ENCODE data around the gene CYBB. TPM values are rescaled to one million over a fixed set of nuclear protein-coding genes. Genes with fewer than 3 reads are reported as not detected.
"Not testable (repeated sequence)": the region's sequence is repeated elsewhere in the genome, so short reads cannot be mapped to it uniquely, and the experiment has no call there.

CYBB gene
- total RNA-seq, 1 donor from 2014 or later: not detected

GRCh38 chrX:37765507-37765906 lies 14.4 kb upstream of the CYBB start:
- H3K4me3 ChIP-seq (ENCODE audit: low read depth, low read length): no peak overlapping the region
- TF ChIP-seq, protein P1, sequence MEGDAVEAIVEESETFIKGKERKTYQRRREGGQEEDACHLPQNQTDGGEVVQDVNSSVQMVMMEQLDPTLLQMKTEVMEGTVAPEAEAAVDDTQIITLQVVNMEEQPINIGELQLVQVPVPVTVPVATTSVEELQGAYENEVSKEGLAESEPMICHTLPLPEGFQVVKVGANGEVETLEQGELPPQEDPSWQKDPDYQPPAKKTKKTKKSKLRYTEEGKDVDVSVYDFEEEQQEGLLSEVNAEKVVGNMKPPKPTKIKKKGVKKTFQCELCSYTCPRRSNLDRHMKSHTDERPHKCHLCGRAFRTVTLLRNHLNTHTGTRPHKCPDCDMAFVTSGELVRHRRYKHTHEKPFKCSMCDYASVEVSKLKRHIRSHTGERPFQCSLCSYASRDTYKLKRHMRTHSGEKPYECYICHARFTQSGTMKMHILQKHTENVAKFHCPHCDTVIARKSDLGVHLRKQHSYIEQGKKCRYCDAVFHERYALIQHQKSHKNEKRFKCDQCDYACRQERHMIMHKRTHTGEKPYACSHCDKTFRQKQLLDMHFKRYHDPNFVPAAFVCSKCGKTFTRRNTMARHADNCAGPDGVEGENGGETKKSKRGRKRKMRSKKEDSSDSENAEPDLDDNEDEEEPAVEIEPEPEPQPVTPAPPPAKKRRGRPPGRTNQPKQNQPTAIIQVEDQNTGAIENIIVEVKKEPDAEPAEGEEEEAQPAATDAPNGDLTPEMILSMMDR (conservative IDR thresholded peaks at IDR 0.05; ENCODE audit: low read depth, low read length): no peak
- no peak for DNase-seq (ENCODE audit: low read depth)

DNA sequence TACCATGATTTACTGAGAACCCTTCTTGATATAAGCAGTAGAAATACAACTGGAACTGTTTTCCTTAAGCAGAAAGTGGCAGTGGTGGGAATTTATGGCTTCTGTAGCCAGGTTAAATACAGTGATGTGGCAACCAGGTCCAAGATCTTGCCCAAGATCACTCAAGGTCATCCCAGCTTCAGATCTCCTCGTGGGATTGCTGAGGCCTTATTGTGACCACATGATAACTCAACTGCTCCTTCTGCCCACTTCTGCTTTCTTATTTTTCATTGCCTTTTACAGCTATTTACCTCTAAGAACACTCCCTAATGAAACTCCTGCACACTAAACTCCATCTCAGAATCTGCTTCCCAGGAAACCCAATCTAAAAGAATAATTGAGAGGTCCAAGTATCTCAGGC lies 12.4 kb upstream of the CYBB start:
- TF ChIP-seq, protein P1 (conservative IDR thresholded peaks at IDR 0.05; ENCODE audit: low read depth, low read length): no peak
- DNase-seq (ENCODE audit: low read depth): no peak
- H3K4me3 ChIP-seq (ENCODE audit: low read depth, low read length): no peak overlapping the region

DNA sequence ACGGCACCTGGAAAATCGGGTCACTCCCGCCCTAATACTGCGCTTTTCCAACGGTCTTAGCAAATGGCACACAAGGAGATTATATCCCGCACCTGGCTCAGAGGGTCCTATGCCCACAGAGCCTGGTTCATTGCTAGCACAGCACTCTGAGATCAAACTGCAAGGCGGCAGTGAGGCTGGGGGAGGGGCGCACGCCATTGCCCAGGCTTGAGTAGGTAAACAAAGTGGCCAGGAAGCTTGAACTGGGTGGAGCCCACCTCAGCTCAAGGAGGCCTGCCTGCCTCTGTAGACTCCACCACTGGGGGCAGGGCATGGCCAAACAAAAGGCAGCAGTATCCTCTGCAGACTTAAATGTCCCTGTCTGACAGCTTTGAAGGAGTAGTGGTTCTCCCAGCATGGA lies 11.0 kb upstream of the CYBB start:
- DNase-seq (ENCODE audit: low read depth); H3K4me3 ChIP-seq (ENCODE audit: low read depth, low read length): not testable (repeated sequence)

DNA sequence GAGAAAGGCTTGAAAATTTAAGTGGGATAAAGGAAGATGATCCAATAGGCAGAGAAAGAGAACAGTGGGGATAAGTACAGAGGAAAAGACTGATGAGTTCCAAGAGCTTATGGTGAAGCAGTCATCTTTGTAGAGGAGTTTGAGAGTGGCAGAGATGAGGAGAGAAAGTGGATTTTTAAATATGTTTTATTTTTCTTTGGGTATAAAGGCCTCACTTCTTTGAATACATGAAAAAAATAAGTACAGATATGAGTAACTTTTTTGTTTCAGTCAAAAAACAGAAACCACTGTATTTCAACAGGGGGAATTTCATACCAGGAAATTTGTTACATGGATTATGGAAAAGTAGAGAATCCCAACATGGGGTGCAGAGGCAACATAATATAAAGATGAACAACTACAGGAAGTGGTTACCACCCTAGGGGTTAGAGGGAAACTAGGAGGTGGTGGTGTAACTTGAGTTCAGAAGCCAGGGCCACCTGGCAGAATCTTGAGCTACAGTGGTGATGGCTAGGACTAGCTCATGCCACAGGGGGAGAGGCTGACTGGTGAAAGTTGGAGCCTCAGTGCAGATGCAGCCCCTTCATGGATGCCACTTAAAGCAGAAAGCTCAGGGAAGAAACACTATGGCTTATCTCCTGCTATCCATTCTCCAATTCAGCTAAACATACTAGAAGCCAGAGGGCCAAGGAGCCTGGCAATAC lies 3.4 kb upstream of the CYBB start:
- TF ChIP-seq, protein P1 (conservative IDR thresholded peaks at IDR 0.05; ENCODE audit: low read depth, low read length): no peak
- no peak for DNase-seq (ENCODE audit: low read depth)
- H3K4me3 ChIP-seq (ENCODE audit: low read depth, low read length): no peak overlapping the region

GRCh38 chrX:37776987-37777325 lies 2.9 kb upstream of the CYBB start:
- TF ChIP-seq, protein P1 (conservative IDR thresholded peaks at IDR 0.05; ENCODE audit: low read depth, low read length): no peak
- DNase-seq (ENCODE audit: low read depth): no peak
- no peak overlapping the region for H3K4me3 ChIP-seq (ENCODE audit: low read depth, low read length)

GRCh38 chrX:37781081-37781480 lies 1.2 kb downstream of the CYBB start:
- no peak for DNase-seq (ENCODE audit: low read depth)
- TF ChIP-seq, protein P1 (conservative IDR thresholded peaks at IDR 0.05; ENCODE audit: low read depth, low read length): no peak
- H3K4me3 ChIP-seq (ENCODE audit: low read depth, low read length): no peak overlapping the region

DNA sequence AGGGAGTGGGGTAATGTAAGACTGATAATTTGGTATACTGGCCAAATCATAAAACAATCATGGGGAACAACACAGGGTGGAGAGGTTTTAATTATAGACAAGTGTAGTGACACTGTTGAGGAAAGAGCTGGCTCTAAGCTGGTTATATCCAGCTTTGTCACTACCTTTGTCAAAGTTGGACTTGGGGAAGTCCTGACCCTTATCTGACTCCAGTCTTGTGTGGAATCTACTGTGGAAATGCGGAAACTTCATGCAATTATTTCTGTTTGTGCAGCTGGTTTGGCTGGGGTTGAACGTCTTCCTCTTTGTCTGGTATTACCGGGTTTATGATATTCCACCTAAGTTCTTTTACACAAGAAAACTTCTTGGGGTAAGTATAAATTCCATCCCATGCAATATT lies 2.0 kb downstream of the CYBB start:
- TF ChIP-seq, protein P1 (conservative IDR thresholded peaks at IDR 0.05; ENCODE audit: low read depth, low read length): no peak
- no peak for DNase-seq (ENCODE audit: low read depth)

More for the DNA sequence above, 2.0 kb downstream of the CYBB start:
- H3K4me3 ChIP-seq (ENCODE audit: low read depth, low read length): no peak overlapping the region

Measured in epithelial cell of proximal tubule (primary cell).